H1 (cell line): ENCODE results near the gene GTF2IRD1. TPM values are rescaled to one million over a fixed set of nuclear protein-coding genes. Genes with fewer than 3 reads are reported as not detected.

Experiments used
- CTCF ChIA-PET: fragments of 300-600 bp; sonication (Branson Sonifier 250); formaldehyde crosslinking; loops from one replicate; lab custom pipeline; 2021; ENCODE audit not compliant: partially characterized antibody; lab: Charles Lee
- POLR2A ChIA-PET: fragments of 300-600 bp; sonication (Branson Sonifier 250); formaldehyde crosslinking; loops from one replicate; lab custom pipeline; 2021; ENCODE audit warnings: inconsistent platforms; ENCODE audit not compliant: partially characterized antibody; lab: Charles Lee
- DNase-seq, 2 experiments: peaks; one replicate each; pipeline versions ENCODE4 v3.0.0 to v3.0.0-alpha.2; 2010 to 2022; ENCODE audit warnings: low spot score in 2 of 2, low read depth in 1 of 2, mixed read lengths in 1 of 2
- FAIRE-seq: peaks from 2 replicates; lab custom pipeline; 2011; peaks lifted over from hg19 to GRCh38; lab: Jason Lieb, UNC
- H2AFZ ChIP-seq: 2 replicates; pipeline ENCODE4 v1.8.1; 2012; ENCODE audit warnings: low read length, inconsistent platforms
- H2AK5ac ChIP-seq: 2 replicates; pipeline ENCODE4 v1.6.1; 2013; ENCODE audit warnings: low read depth, low read length
- H2BK120ac ChIP-seq: replicated peaks from 2 replicates; pipeline ENCODE3; 2013; ENCODE audit warnings: low read depth, low read length, inconsistent platforms
- H2BK12ac ChIP-seq: 2 replicates; pipeline ENCODE4 v1.6.1; 2013; ENCODE audit warnings: low read depth, low read length
- H2BK15ac ChIP-seq: 2 replicates; pipeline ENCODE4 v1.6.1; 2013; ENCODE audit warnings: low read length
- H2BK20ac ChIP-seq: 2 replicates; pipeline ENCODE4 v1.6.1; 2013; ENCODE audit warnings: low read length
- H2BK5ac ChIP-seq: 2 replicates; pipeline ENCODE4 v1.6.1; 2013; ENCODE audit warnings: low read depth, low read length
- H3K14ac ChIP-seq: 2 replicates; pipeline ENCODE4 v1.6.1; 2013; ENCODE audit warnings: inconsistent platforms; ENCODE audit not compliant: insufficient read length
- H3K18ac ChIP-seq: 2 replicates; pipeline ENCODE4 v1.6.1; 2013; ENCODE audit warnings: low read length; ENCODE audit errors: extremely low read depth
- H3K23ac ChIP-seq: 2 replicates; pipeline ENCODE4 v1.6.1; 2013; ENCODE audit warnings: inconsistent platforms; ENCODE audit not compliant: insufficient read length
- H3K23me2 ChIP-seq: 2 replicates; pipeline ENCODE4 v1.6.1; 2013; ENCODE audit warnings: low read depth, low read length
- H3K27ac ChIP-seq: 2 replicates; pipeline ENCODE4 v1.6.1; 2011; ENCODE audit warnings: low read depth, low read length, inconsistent platforms
- H3K27me3 ChIP-seq, 4 experiments: replicated peaks in 1 of 4; 1 replicate in 1 of 4; 2 replicates in 3 of 4; pipeline versions ENCODE4 v1.6.1 to v1.8.1; 2011 to 2013; ENCODE audit warnings: low read length in 3 of 4, mild to moderate bottlenecking in 3 of 4, inconsistent platforms in 2 of 4, mixed read lengths in 2 of 4, moderate library complexity in 1 of 4; ENCODE audit not compliant: control insufficient read depth in 3 of 4, insufficient read depth in 3 of 4; ENCODE audit errors: extremely low read depth in 1 of 4
- H3K36me3 ChIP-seq, 4 experiments: 2 replicates each; pipeline versions ENCODE4 v1.6.1 to v1.8.1; 2011 to 2013; ENCODE audit warnings: mild to moderate bottlenecking in 4 of 4, low read length in 3 of 4, moderate library complexity in 2 of 4, control low read depth in 1 of 4, inconsistent platforms in 1 of 4; ENCODE audit not compliant: insufficient read depth in 4 of 4, control insufficient read depth in 2 of 4
- H3K4ac ChIP-seq: replicated peaks from 2 replicates; pipeline ENCODE3; 2013; ENCODE audit warnings: low read length, low read depth, mixed read lengths, inconsistent platforms; ENCODE audit not compliant: insufficient read length
- H3K4me1 ChIP-seq, 4 experiments: replicated peaks in 1 of 4; 1 replicate in 1 of 4; 2 replicates in 3 of 4; pipeline versions ENCODE4 v1.6.1 to v1.8.1; 2011 to 2013; ENCODE audit warnings: low read length in 3 of 4, inconsistent platforms in 2 of 4, mixed read lengths in 1 of 4; ENCODE audit not compliant: insufficient read depth in 4 of 4, control insufficient read depth in 3 of 4
- H3K4me2 ChIP-seq, 2 experiments: 2 replicates each; pipeline versions ENCODE4 v1.6.1 to v1.8.1; 2011 to 2013; ENCODE audit warnings: low read depth in 2 of 2, low read length in 2 of 2, control low read depth in 1 of 2, inconsistent platforms in 1 of 2, mild to moderate bottlenecking in 1 of 2; ENCODE audit not compliant: insufficient read depth in 1 of 2
- H3K4me3 ChIP-seq, 4 experiments: fragments of 200-600, 300-600 bp in 1 of 4; sonication (generic), shearing (Covaris generic), sonication (Bioruptor Twin) in 1 of 4; 2 replicates each; pipeline versions ENCODE4 v1.5.1 to v1.8.1; 2011 to 2016; ENCODE audit warnings: low read length in 4 of 4, low read depth in 3 of 4, control low read depth in 2 of 4, inconsistent platforms in 2 of 4, mild to moderate bottlenecking in 2 of 4, mixed read lengths in 1 of 4, moderate library complexity in 1 of 4; ENCODE audit not compliant: insufficient read depth in 2 of 4; ENCODE audit errors: extremely low read depth in 1 of 4
- H3K56ac ChIP-seq: replicated peaks from 2 replicates; pipeline ENCODE3; 2013; ENCODE audit warnings: low read depth, mild to moderate bottlenecking, mixed read lengths, low read length, inconsistent platforms; ENCODE audit not compliant: insufficient read length
- H3K79me1 ChIP-seq: 2 replicates; pipeline ENCODE4 v1.6.1; 2013; ENCODE audit warnings: low read depth, low read length, control low read depth
- H3K79me2 ChIP-seq, 2 experiments: 2 replicates each; pipeline versions ENCODE4 v1.6.1 to v1.8.1; 2012 to 2013; ENCODE audit warnings: low read length in 2 of 2, mild to moderate bottlenecking in 2 of 2, inconsistent platforms in 1 of 2; ENCODE audit not compliant: insufficient read depth in 2 of 2, control insufficient read depth in 1 of 2
- H3K9ac ChIP-seq, 4 experiments: replicated peaks in 1 of 4; 1 replicate in 1 of 4; 2 replicates in 3 of 4; pipeline versions ENCODE4 v1.6.1 to v1.8.1; 2011 to 2013; ENCODE audit warnings: low read depth in 3 of 4, low read length in 3 of 4, control low read depth in 2 of 4, mild to moderate bottlenecking in 2 of 4, moderate library complexity in 2 of 4, inconsistent platforms in 1 of 4; ENCODE audit errors: extremely low read depth in 1 of 4
- H3K9me3 ChIP-seq, 2 experiments: 2 replicates each; pipeline versions ENCODE4 v1.6.1 to v1.8.1; 2012 to 2013; ENCODE audit warnings: mild to moderate bottlenecking in 2 of 2, moderate library complexity in 2 of 2, control low read depth in 1 of 2, inconsistent platforms in 1 of 2, low read depth in 1 of 2, low read length in 1 of 2, mixed read lengths in 1 of 2; ENCODE audit not compliant: insufficient read depth in 2 of 2
- H4K20me1 ChIP-seq, 2 experiments: replicated peaks in 1 of 2; 2 replicates each; pipeline versions ENCODE3 to v1.8.1; 2011 to 2013; ENCODE audit warnings: inconsistent platforms in 2 of 2, low read length in 2 of 2, mild to moderate bottlenecking in 1 of 2; ENCODE audit not compliant: insufficient read depth in 2 of 2, control insufficient read depth in 1 of 2
- H4K5ac ChIP-seq: 2 replicates; pipeline ENCODE4 v1.6.1; 2013; ENCODE audit warnings: low read length, low read depth, mixed read lengths, inconsistent platforms; ENCODE audit not compliant: insufficient read length
- H4K8ac ChIP-seq: 2 replicates; pipeline ENCODE4 v1.8.0; 2013; ENCODE audit warnings: mild to moderate bottlenecking, moderate library complexity, low read length, inconsistent platforms; ENCODE audit not compliant: insufficient read depth; ENCODE audit errors: extremely low read depth
- H4K91ac ChIP-seq: replicated peaks from 2 replicates; pipeline ENCODE3; 2013; ENCODE audit warnings: low read length, mixed read lengths, inconsistent platforms; ENCODE audit not compliant: insufficient read length
- KDM1A ChIP-seq: fragments of 200-600, 300-600 bp; sonication (generic); IDR thresholded peaks from 2 replicates; pipeline ENCODE4 v1.7.1; 2016; ENCODE audit warnings: mild to moderate bottlenecking, low read length, borderline replicate concordance
- SP2 ChIP-seq: IDR thresholded peaks from 2 replicates; pipeline ENCODE4 v1.6.1; 2012; ENCODE audit warnings: mild to moderate bottlenecking, low read length, inconsistent platforms
- WGBS, 2 experiments: shearing (Covaris generic) in 1 of 2; methylation state at CpG; one replicate each; pipeline versions ENCODE4 v1.1.6 to v1.1.7; 2013 to 2015; ENCODE audit warnings: low lambda C conversion rate in 2 of 2, mixed read lengths in 2 of 2, inconsistent platforms in 1 of 2, low coverage in 1 of 2, missing lambda C conversion rate in 1 of 2; ENCODE audit not compliant: insufficient replicate concordance in 2 of 2, insufficient coverage in 1 of 2, insufficient read length in 1 of 2; ENCODE audit errors: extremely low coverage in 1 of 2, missing lambda C conversion rate in 1 of 2; 5-methylcytosine and 5-hydroxymethylcytosine counted together
- polyA plus RNA-seq, 7 experiments: library from polyadenylated mRNA; depleted of rRNA in 3 of 7; stranded (reverse) in 5 of 7; unstranded in 2 of 7; fragments of >200 nt in 5 of 7; fragments of 200-250 nt in 2 of 7; gene quantifications; 1 replicate in 5 of 7; 2 replicates in 1 of 7; 4 replicates in 1 of 7; pipeline versions ENCODE4 v1.2.1 to v1.2.3, GENCODE V29; 2011 to 2013; ENCODE audit warnings: missing spikeins in 2 of 7, mixed read lengths in 2 of 7
- total RNA-seq: library from RNA; stranded (reverse); fragmentation: NEBNext Ultra II Directional; extraction: Animal tissue kit (Norgen Biotek cat#: 25700); gene quantifications from 2 replicates; pipeline ENCODE4 v1.2.1, GENCODE V29; 2021

Gene GTF2IRD1
- total and polyA plus RNA-seq, 2 of the 8 experiments (the other 6 are each of a cell fraction or from before 2014, with no cell fraction given): 27.4 to 45.4 TPM

- H3K18ac ChIP-seq: no peak overlapping the region
- H2BK20ac ChIP-seq: no peak overlapping the region
- 91% methylated on average over 13 of the region's 13 CpGs; no CpG with 5 or more reads in 1 of the 2 experiments for WGBS, 2 experiments
- H3K4ac ChIP-seq: no peak overlapping the region
- H4K91ac ChIP-seq: no peak overlapping the region
- no peak overlapping the region for H2AFZ ChIP-seq
- no peak overlapping the region for H4K8ac ChIP-seq
- no peaks in the 10 kb centered on the region for H3K79me1 ChIP-seq
- H3K79me2 ChIP-seq: no peaks in the 10 kb centered on the region
- H3K27me3 ChIP-seq: no peaks in the 10 kb centered on the region
- ChIA-PET CTCF (interaction anchor here (1.0 to 1.7 kb wide), 4 partner anchors 11 to 165 kb away, joined by 3 to 6 read pairs (median 4); no protein-coding TSS in a partner anchor), POLR2A (interaction anchor here (0.9 kb wide), 1 partner anchor 10 kb away, joined by 5 read pairs; no protein-coding TSS in a partner anchor)
- 0 out of 7 replicates have a peak, but pooled peaks cover 0 to 5% (median 0%) of the 10 kb centered on the region in 4 experiments for H3K4me1 ChIP-seq
- FAIRE-seq (no peak), DNase-seq (no peak)
- no peak overlapping the region for H2BK120ac ChIP-seq
- H3K4me2 ChIP-seq: no peak overlapping the region
- no peaks in the 10 kb centered on the region for H3K23me2 ChIP-seq
- peaks cover 0 to 1% of the 10 kb centered on the region in 2 experiments for H4K20me1 ChIP-seq
- no peak overlapping the region for H3K14ac ChIP-seq
- H2BK5ac ChIP-seq: no peak overlapping the region
- H4K5ac ChIP-seq: no peak overlapping the region
- H3K27ac ChIP-seq: no peak overlapping the region
- no peak overlapping the region for H3K9ac ChIP-seq
- no peak overlapping the region for H2AK5ac ChIP-seq
- no peak overlapping the region for H3K56ac ChIP-seq
- H3K9me3 ChIP-seq: no peaks in the 10 kb centered on the region
- H3K36me3 ChIP-seq: peaks cover 0 to 7% (median 0%) of the 10 kb centered on the region in 4 experiments; a peak in 1 of 8 replicates
- no peak overlapping the region for H2BK15ac ChIP-seq
- no peak overlapping the region for H2BK12ac ChIP-seq
- TF ChIP-seq SP2: no peak
- peak; percentile 52; the same call in 1 of the 2 replicates for TF ChIP-seq KDM1A
- H3K23ac ChIP-seq: no peak overlapping the region
- no peak overlapping the region for H3K4me3 ChIP-seq
These were observed 116.9 kb downstream of the GTF2IRD1 start for GRCh38 chr7:74570533-74571156.
